DMS153 treated with DMSO at 0.1 percent for 48 hours (cell line): ENCODE results near the gene TKTL1.
"Not testable (repeated sequence)": the region's sequence is repeated elsewhere in the genome, so short reads cannot be mapped to it uniquely, and the experiment has no call there.

ENCODE experiments used
- DNase-seq: peaks from one replicate; lab custom pipeline; 2025; ENCODE audit not compliant: unreplicated experiment; lab: John Stamatoyannopoulos, UW

The TKTL1 gene, protein sequence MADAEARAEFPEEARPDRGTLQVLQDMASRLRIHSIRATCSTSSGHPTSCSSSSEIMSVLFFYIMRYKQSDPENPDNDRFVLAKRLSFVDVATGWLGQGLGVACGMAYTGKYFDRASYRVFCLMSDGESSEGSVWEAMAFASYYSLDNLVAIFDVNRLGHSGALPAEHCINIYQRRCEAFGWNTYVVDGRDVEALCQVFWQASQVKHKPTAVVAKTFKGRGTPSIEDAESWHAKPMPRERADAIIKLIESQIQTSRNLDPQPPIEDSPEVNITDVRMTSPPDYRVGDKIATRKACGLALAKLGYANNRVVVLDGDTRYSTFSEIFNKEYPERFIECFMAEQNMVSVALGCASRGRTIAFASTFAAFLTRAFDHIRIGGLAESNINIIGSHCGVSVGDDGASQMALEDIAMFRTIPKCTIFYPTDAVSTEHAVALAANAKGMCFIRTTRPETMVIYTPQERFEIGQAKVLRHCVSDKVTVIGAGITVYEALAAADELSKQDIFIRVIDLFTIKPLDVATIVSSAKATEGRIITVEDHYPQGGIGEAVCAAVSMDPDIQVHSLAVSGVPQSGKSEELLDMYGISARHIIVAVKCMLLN

DNA sequence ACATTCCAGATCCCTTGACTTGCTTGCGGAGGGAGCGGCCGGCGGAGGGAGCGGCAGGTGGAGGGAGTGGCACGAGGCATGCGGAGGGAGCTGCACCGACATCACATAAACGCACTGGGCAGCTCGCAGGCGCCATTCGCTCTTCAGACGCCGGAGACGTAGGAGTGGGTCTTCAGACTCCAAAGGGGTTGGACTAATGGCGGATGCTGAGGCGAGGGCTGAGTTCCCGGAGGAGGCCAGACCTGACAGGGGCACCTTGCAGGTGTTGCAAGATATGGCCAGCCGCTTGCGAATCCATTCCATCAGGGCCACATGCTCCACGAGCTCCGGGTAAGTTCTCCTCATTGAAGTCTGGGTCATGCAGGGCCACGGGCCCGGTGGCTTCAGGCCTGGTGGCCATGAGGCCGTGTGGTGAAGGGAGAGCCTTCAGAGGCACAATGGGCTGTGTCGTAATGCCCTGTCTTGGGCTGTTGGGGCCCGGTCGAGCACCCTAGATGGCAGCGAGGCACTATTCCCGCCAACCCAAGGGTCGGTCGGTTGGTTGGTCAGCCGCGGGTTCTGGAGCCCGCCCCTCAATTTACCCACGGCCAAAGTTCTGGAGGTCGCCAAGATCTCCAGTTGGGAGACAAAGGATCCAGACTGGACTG lies at the start of gene TKTL1:
TKTL1 (plus strand) TSS at position 132 of the 647 bp plus-strand sequence; CDS start at position 197, 65 bp downstream.
- no peak for DNase-seq

DNA sequence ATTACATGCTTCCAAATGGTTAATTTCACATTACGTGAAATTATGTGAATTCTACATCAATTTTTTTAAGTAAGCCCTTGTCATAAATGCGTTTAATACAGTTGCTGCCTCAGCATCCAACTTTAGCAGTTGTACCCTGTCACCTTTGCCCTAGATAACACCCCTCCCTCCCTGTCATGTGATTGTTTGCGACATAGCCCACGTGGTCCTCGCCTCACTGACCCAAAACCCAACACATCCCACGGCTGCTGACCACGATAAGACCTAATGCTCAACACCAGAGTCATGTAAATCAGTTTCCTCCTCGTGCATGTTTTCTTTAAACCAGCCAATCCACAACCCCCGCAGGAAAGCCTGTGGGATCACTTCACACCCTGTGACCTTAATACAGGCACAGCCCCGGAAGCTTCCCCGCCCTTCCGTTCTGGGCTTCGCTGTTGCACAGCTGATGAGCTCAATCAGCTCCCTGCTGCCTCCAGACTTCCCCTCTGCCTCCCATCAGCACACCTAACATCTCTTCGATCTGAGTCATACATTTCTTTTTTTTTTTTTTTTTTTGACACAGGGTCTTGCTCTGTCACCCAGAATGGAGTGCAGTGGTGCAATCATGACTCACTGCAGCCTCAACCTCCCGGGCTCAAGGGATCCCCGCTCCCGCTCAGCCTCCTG lies 48.1 kb upstream of the TKTL1 start:
- DNase-seq: not testable (repeated sequence)

DNA sequence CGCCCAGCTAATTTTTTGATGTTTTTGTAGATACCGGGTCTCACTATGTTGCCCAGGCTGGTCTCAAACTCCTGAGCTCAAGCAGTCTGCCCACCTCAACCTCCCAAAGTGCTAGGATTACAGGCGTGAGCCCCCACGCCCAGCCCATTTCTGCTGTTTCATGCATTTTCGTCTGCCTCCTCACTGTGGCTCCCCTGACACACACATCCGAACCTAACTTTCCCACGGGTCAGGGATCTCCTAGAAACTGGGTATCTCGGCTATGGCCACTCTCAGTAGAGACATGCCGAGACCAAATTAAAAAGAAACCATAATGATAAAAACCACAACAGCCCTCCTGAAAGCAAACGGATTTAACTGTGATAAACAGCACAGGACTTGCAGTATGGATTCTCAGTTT lies 47.5 kb upstream of the TKTL1 start:
- DNase-seq: not testable (repeated sequence)

DNA sequence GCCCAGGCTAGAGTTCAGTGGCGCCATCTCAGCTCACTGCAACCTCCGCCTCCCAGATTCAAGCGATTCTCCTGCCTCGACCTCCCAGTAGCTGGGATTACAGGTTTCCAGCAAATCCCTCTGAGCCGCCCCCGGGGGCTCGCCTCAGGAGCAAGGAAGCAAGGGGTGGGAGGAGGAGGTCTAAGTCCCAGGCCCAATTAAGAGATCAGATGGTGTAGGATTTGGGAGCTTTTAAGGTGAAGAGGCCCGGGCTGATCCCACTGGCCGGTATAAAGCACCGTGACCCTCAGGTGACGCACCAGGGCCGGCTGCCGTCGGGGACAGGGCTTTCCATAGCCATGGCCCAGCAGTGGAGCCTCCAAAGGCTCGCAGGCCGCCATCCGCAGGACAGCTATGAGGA lies 38.3 kb upstream of the TKTL1 start, which contains the start of gene OPN1MW3:
OPN1MW3 (plus strand) TSS at position 301 of the 400 bp plus-strand sequence; CDS start at position 339, 38 bp downstream.
- DNase-seq: not testable (repeated sequence)

DNA sequence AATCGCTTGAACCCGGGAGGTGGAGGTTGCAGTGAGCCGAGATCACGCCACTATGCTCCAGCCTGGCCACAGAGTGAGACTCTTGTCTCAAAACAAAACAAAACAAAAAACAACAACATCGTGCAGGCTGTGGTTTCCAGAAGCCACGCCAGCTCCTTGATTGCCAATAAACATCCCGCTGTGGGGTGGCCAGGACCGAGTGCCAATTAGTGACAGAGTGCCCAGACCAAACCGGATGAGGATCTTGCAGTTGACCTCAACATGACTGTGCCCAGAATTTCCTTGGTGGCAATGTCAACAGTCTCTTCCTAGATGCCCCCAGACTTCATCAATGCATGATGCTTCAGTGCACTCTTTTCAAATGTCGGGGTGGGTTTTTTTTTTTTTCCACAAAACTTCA lies 36.9 kb upstream of the TKTL1 start:
- not testable (repeated sequence) for DNase-seq

GRCh38 chrX:154263072-154263471 lies 32.5 kb upstream of the TKTL1 start:
- DNase-seq: not testable (repeated sequence)

GRCh38 chrX:154269245-154269644 lies 26.4 kb upstream of the TKTL1 start:
- DNase-seq: not testable (repeated sequence)

DNA sequence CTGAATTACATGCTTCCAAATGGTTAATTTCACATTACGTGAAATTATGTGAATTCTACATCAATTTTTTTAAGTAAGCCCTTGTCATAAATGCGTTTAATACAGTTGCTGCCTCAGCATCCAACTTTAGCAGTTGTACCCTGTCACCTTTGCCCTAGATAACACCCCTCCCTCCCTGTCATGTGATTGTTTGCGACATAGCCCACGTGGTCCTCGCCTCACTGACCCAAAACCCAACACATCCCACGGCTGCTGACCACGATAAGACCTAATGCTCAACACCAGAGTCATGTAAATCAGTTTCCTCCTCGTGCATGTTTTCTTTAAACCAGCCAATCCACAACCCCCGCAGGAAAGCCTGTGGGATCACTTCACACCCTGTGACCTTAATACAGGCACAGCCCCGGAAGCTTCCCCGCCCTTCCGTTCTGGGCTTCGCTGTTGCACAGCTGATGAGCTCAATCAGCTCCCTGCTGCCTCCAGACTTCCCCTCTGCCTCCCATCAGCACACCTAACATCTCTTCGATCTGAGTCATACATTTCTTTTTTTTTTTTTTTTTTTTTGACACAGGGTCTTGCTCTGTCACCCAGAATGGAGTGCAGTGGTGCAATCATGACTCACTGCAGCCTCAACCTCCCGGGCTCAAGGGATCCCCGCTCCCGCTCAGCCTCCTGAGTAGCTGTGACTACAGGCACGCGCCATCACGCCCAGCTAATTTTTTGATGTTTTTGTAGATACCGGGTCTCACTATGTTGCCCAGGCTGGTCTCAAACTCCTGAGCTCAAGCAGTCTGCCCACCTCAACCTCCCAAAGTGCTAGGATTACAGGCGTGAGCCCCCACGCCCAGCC lies 10.9 kb upstream of the TKTL1 start:
- DNase-seq: not testable (repeated sequence)

GRCh38 chrX:154286406-154286805 lies 9.2 kb upstream of the TKTL1 start:
- not testable (repeated sequence) for DNase-seq

DNA sequence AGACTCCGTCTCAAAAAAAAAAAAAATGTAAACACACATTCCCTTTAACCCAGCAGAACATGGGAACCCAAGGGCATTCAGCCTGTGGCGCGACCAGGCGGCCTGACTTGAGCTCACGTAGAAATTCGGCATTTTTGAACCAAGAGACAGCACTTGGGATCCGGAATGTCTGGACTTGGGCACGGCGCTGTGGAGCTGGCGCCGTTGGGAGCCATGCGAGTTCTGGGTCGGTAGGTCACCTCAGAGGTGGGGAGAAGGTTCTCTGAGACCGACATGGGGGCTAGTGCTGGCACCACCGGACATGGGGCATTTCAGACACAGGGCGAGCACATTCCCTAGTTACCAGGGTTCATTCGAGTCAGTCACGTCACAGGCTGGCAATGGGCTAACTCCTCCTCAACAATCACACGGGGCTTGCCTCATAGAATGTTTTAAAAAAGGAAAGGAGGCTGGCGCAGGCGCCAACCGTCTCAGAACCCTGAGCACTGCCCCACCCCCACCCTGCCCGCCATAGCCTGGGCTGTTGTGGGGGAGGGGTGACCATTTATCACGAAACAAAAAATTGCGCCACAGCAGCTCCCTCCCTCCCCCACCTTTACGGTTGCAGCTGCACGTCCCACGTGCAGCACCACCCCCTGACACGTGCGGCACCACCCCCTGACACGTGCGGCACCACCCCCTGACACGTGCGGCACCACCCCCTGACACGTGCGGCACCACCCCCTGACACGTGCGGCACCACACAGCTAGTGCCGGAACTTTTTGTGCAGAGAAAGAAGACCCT lies 612 bp upstream of the TKTL1 start, which contains the start of gene TEX28:
TEX28 (minus strand) TSS at position 334 of the 784 bp plus-strand sequence. CDS start 3,007 bp downstream, outside the sequence.
- no peak for DNase-seq

GRCh38 chrX:154296731-154297130 lies 1.1 kb downstream of the TKTL1 start:
- DNase-seq: no peak

- DNase-seq: no peak
Observed at GRCh38 chrX:154298312-154298711, 2.7 kb downstream of the TKTL1 start.

GRCh38 chrX:154300816-154301215 lies 5.2 kb downstream of the TKTL1 start:
- DNase-seq: no peak

DNA sequence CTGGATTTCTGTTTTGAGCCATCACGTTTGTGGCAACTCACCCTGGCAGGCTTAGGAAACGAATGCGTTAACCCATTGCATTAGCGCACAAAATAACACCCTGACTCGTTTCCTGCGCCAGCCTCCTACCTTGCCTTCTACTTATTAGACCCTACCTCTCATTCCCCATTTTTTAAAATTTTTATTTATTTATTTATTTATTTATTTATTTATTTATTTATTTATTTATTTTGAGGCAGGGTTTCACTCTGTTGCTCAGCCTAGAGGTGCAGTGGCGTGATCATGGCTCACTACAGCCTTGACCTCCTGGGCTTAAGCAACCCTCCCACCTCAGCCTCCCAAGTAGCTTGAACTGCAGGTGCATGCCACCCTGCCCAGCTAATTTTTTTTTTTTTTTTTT lies 7.4 kb downstream of the TKTL1 start:
- DNase-seq: not testable (repeated sequence)

DNA sequence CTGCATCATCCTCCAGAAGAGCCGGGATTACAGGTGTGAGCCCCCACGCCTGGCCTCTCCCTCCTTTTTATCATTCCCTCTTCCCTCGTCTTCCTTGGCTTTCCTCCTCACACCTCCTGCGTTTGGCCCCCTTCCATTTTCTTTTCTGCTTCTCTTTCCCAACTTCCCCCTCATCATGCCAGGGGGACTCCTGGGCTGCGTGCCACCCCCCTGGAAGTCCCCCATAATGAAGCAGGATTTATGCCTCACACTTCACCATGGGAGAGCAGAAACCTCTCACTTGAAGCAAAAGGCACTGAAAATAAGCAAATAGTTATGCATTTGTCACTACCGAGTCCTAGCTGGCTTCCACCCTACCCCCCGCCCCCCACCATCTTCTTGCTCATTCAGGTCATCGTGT lies 7.9 kb downstream of the TKTL1 start:
- DNase-seq: no peak

DNA sequence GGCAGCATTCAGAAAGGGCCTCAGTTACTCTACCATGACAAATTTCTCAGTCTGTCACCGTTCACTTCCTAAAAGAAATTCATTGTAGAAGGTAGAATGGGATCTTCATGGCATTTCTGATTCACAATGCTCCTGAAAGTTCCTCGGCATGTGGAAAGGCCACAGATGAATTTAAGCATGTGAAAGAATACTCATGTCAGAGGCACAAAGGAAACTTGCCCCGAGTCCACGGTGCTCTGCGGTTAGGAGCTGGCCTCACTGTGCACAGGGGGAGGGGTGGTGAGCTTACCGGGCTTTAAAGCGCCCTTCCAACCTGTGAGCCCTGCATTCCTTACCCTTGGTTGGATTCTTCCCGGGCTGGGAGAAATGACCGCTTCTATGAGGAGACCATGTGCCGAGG lies 9.3 kb downstream of the TKTL1 start:
- DNase-seq: no peak

- DNase-seq: no peak
Observed at GRCh38 chrX:154305541-154306205, 10.1 kb downstream of the TKTL1 start.

- DNase-seq: no peak
Observed at GRCh38 chrX:154307202-154307601, 11.6 kb downstream of the TKTL1 start.
